Natural killer cell (primary cell): ENCODE results near the gene PAX8. TPM values are rescaled to one million over a fixed set of nuclear protein-coding genes. Genes with fewer than 3 reads are reported as not detected.

Source experiments
- ATAC-seq, 3 donors: fragments of 150-1000 bp in 2 of 3; fragments of 200-7000 bp in 1 of 3; cut with Tn5 transposase; 1 replicate in 1 of 3; 2 replicates in 2 of 3; pipeline ENCODE4 v1.10.0; 2021; ENCODE audit warnings: mild to moderate bottlenecking in 2 of 3, moderate library complexity in 2 of 3
- DNase-seq, 2 donors: peaks; one replicate each; pipeline versions ENCODE4 v3.0.0 to v3.0.0-alpha.2; 2013 to 2021; ENCODE audit warnings: mixed read lengths in 1 of 2
- H3K27ac ChIP-seq: one replicate; pipeline ENCODE4 v1.5.1; 2013; ENCODE audit warnings: mild to moderate bottlenecking, low read length
- H3K27me3 ChIP-seq: one replicate; pipeline ENCODE4 v1.6.1; 2013; ENCODE audit warnings: low read length; ENCODE audit not compliant: control insufficient read depth, insufficient read depth
- H3K36me3 ChIP-seq: one replicate; pipeline ENCODE4 v1.6.1; 2013; ENCODE audit warnings: low read length; ENCODE audit not compliant: control insufficient read depth, insufficient read depth
- H3K4me1 ChIP-seq: one replicate; pipeline ENCODE4 v1.6.1; 2013; ENCODE audit warnings: low read length; ENCODE audit not compliant: control insufficient read depth, insufficient read depth
- H3K4me3 ChIP-seq: one replicate; pipeline ENCODE4 v1.5.1; 2013; ENCODE audit warnings: low read length
- H3K9me3 ChIP-seq: one replicate; pipeline ENCODE4 v1.6.1; 2013; ENCODE audit warnings: low read length; ENCODE audit not compliant: control insufficient read depth, insufficient read depth
- H3K27ac Mint-ChIP-seq, 2 donors: one replicate each; pipeline ENCODE4 v1.8.0; 2022; ENCODE audit warnings: mild to moderate bottlenecking in 2 of 2, mixed read lengths in 2 of 2, moderate library complexity in 1 of 2
- H3K27me3 Mint-ChIP-seq, 2 donors: one replicate each; pipeline ENCODE4 v1.8.0; 2022; ENCODE audit warnings: low read depth in 2 of 2, mixed read lengths in 2 of 2
- H3K36me3 Mint-ChIP-seq: one replicate; pipeline ENCODE4 v1.8.0; 2022; ENCODE audit warnings: mixed read lengths
- H3K4me1 Mint-ChIP-seq, 2 donors: one replicate each; pipeline ENCODE4 v1.8.0; 2022; ENCODE audit warnings: mixed read lengths in 2 of 2
- H3K4me3 Mint-ChIP-seq: one replicate; pipeline ENCODE4 v1.8.0; 2022; ENCODE audit warnings: mild to moderate bottlenecking, moderate library complexity, mixed read lengths
- H3K9me3 Mint-ChIP-seq, 2 donors: one replicate each; pipeline ENCODE4 v1.8.0; 2022; ENCODE audit warnings: mixed read lengths in 2 of 2
- WGBS: methylation state at CpG from one replicate; pipeline ENCODE4 v1.1.7; 2013; ENCODE audit warnings: missing lambda C conversion rate; ENCODE audit not compliant: insufficient coverage; 5-methylcytosine and 5-hydroxymethylcytosine counted together
- intact Hi-C: fragments of 100-400 bp; cut with micrococcal nuclease; formaldehyde crosslinking; loops from one replicate; pipeline ENCODE4 v1.14.2; 2022
- total RNA-seq, 4 donors: library from RNA; stranded (reverse); fragments of 120-200 nt in 1 of 4; gene quantifications; one replicate each; pipeline versions ENCODE4 v1.2.3 to v1.2.4, GENCODE V29; 2013 to 2022
- TF ChIP-seq, protein P1 (sequence below): fragments of 200-600 bp; IDR thresholded peaks from one replicate; pipeline ENCODE4 v1.8.0; 2022; ENCODE audit warnings: antibody characterized with exemption

PAX8 gene
- total RNA-seq, 3 donors from 2014 or later (not counting 1 experiment from before 2014, with no cell fraction given), result 0.57 to 1.2 (median 0.65) TPM

DNA sequence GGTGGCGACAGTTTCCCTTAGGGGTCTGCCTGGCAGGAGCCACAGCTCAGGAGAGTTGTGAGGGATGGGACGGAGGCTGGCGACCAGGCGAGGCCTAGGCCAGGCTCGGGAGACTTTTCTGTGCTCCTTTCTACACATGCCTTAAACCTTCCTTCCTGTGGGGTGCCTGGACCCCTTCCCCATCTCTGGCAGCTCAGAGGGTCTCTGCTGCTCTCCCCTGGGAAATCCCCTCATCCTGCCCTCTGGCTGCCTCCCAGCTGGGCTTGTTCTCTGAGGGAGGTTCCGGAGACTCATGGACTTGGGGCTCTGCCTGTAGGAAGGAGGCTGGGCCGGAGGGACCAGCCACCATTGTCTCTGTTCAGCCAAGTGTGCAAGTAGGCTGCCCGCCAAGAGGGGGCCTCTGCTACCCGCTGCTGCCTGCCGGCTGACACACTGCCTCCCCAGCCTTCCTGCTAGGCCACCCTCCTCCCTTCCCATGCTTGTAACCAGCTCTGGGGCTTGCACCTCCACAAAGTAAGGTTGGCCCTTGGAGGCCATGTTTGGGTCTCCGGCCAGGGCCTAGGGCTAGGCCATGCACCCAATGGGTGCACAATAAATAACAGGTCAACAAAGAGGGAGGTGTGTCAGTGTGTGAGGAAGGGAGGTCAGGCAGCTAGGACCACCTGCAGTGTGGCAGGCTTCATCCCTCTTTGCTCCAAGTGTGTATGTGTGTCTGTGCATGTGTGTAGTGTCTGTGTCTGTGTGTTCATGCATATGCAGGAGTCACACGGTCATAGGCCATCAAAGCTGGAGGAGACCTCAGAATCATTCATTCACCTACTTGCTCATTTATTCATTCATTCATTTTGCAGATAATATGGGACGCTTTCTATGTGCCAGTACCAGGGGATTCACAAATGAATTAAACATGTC is 76.2 kb downstream of the PAX8 start:
- H3K27ac Mint-ChIP-seq, result peak overlapping the region; percentile 43 to 76
- no peak overlapping the region for H3K27ac ChIP-seq

DNA sequence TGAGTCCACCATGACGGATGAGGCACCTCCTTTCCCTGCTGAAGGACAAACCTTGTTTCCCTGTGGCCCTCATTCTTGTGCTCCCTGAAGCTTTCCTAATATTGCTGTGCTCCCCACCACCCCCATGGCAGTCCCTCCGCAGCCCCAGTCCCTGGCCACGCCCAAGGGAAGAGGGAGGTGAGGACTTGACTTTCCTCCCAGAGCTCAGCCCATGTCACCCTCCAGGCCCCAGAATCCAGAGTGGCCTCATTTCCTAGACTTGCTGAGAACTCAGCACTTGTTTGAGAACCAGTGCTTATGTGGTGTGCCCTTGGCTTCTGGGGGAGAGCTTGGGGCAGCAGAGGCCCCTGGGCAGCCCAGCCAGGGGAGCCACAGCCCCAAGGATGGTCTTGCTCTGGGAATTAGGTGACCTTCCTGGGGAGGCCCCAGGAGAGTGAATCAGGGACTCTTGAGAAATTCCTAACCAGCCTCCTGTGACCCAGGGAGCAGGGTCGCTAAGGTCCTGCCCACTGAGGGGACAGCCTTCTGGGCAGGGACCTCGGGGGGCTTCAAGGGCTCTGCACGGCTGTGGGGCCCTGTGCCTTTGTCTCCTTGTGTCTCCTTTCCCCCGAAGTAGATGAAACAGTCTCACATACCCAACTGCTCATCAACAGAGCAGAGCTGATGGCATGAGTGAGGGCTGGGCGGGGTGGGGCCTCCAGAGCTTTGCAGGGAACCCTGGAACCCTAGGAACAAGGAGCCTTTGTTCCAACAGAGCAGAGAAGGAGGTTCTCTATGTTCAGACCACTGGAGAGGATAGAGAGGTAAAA is 77.0 kb downstream of the PAX8 start:
- Mint-ChIP-seq H3K4me1 (peaks cover 7 to 28% of the 10 kb centered on the region in 2 donors), H3K27me3 (no peaks in the 10 kb centered on the region), H3K4me3 (no peak overlapping the region), H3K36me3 (no peaks in the 10 kb centered on the region), H3K27ac (no peak overlapping the region), H3K9me3 (no peaks in the 10 kb centered on the region)
- Histone ChIP-seq H3K4me1 (peaks cover 14% of the 10 kb centered on the region), H3K36me3 (peaks cover 60% of the 10 kb centered on the region), H3K9me3 (no peaks in the 10 kb centered on the region), H3K27ac (no peak overlapping the region), H3K4me3 (no peak overlapping the region), H3K27me3 (no peaks in the 10 kb centered on the region)
- DNase-seq, result no peak
- intact Hi-C loops, result loop anchor here (5.0 kb wide), 1 partner anchor 191 kb away; no protein-coding TSS in a partner anchor
- WGBS, result 97% methylated on average over 7 of the region's 8 CpGs
- ATAC-seq, result no peak
- TF ChIP-seq, protein P1, sequence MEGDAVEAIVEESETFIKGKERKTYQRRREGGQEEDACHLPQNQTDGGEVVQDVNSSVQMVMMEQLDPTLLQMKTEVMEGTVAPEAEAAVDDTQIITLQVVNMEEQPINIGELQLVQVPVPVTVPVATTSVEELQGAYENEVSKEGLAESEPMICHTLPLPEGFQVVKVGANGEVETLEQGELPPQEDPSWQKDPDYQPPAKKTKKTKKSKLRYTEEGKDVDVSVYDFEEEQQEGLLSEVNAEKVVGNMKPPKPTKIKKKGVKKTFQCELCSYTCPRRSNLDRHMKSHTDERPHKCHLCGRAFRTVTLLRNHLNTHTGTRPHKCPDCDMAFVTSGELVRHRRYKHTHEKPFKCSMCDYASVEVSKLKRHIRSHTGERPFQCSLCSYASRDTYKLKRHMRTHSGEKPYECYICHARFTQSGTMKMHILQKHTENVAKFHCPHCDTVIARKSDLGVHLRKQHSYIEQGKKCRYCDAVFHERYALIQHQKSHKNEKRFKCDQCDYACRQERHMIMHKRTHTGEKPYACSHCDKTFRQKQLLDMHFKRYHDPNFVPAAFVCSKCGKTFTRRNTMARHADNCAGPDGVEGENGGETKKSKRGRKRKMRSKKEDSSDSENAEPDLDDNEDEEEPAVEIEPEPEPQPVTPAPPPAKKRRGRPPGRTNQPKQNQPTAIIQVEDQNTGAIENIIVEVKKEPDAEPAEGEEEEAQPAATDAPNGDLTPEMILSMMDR, result no peak

More for the DNA sequence above, 76.2 kb downstream of the PAX8 start:
- H3K4me1 Mint-ChIP-seq, result peaks cover 7 to 19% of the 10 kb centered on the region in 2 donors
- H3K9me3 ChIP-seq, result no peaks in the 10 kb centered on the region
- TF ChIP-seq, protein P1, result no peak
- WGBS, result 89% methylated on average over 13 of the region's 13 CpGs
- DNase-seq, result no peak
- peaks cover 14% of the 10 kb centered on the region for H3K4me1 ChIP-seq
- H3K36me3 ChIP-seq, result peaks cover 51% of the 10 kb centered on the region
- H3K27me3 Mint-ChIP-seq, result no peaks in the 10 kb centered on the region
- ATAC-seq, result no peak
- no peaks in the 10 kb centered on the region for H3K36me3 Mint-ChIP-seq
- intact Hi-C loops, result loop anchor here (5.0 kb wide), 1 partner anchor 190 kb away; no protein-coding TSS in a partner anchor
- H3K9me3 Mint-ChIP-seq, result no peaks in the 10 kb centered on the region
- no peak overlapping the region for H3K4me3 ChIP-seq
- H3K4me3 Mint-ChIP-seq, result no peak overlapping the region
- no peaks in the 10 kb centered on the region for H3K27me3 ChIP-seq

DNA sequence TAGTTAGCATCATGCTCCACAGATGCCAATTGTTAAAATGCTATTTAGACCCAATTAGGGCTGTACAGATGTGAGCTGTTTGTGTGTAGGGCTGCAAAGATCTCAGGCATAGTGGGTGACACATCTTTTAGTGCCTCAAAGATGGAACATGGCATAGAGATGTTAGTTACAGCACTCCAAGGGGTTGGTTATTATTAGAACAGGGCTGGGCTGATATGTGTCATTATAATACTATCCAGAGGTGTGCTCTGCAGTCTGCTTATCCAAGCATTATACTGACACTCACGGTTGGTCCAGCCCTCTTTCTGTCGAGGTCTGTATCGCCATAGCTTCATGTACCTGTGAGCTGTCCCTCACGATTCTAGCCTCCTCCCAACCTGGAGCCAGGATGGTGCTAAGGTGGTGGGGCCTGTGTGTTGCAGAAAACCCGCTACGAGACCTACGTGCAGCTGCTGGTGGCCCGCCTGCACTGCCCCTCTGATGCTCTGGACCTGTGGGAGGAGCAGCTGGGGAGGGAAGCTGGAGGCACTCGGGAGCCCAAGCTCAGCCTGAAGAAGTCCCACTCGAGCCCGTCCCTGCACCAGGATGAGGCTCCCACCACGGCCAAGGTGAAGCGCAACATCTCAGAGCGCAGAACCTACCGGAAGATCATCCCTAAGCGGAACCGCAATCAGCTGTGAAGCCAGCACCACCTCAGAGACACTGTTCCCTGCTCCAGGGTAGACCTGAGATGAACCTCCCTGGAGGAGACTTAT is 77.8 kb downstream of the PAX8 start:
- H3K9me3 Mint-ChIP-seq, result no peaks in the 10 kb centered on the region
- intact Hi-C loops, result loop anchor here (5.0 kb wide), 1 partner anchor 191 kb away; no protein-coding TSS in a partner anchor
- ATAC-seq (no peak), DNase-seq (no peak)
- no peaks in the 10 kb centered on the region for H3K27me3 Mint-ChIP-seq
- peaks cover 10 to 29% of the 10 kb centered on the region in 2 donors for H3K4me1 Mint-ChIP-seq
- peak overlapping the region in 1 of 2 donors; percentile 70 for H3K27ac Mint-ChIP-seq
- peaks cover 18% of the 10 kb centered on the region for H3K4me1 ChIP-seq
- H3K27me3 ChIP-seq, result no peaks in the 10 kb centered on the region
- H3K36me3 ChIP-seq, result peaks cover 68% of the 10 kb centered on the region
- TF ChIP-seq, protein P1, result no peak
- peaks cover 7% of the 10 kb centered on the region for H3K36me3 Mint-ChIP-seq
- H3K4me3 ChIP-seq, result no peak overlapping the region
- H3K4me3 Mint-ChIP-seq, result no peak overlapping the region
- no peak overlapping the region for H3K27ac ChIP-seq
- 93% methylated on average over 17 of the region's 17 CpGs for WGBS
- H3K9me3 ChIP-seq, result no peaks in the 10 kb centered on the region
